HEK293T (cell line): Measurements from ENCODE around the gene INO80E.

Source experiments
- FOXM1 ChIP-seq: fragments of 450-650 bp; IDR thresholded peaks from 2 replicates; pipeline ENCODE4 v1.6.1; 2017; ENCODE audit warnings: mild to moderate bottlenecking, borderline replicate concordance
- PKNOX1 ChIP-seq: fragments of 450-650 bp; IDR thresholded peaks from 2 replicates; pipeline ENCODE4 v1.6.1; 2016
- SP1 ChIP-seq: fragments of 450-650 bp; IDR thresholded peaks from 2 replicates; pipeline ENCODE4 v1.6.1; 2017

- TF ChIP-seq PKNOX1 (no peak), SP1 (no peak), FOXM1 (no peak)
Observed at GRCh38 chr16:29996766-29997250, 767 bp downstream of the INO80E start.
